ENCODE measurements around the gene SECISBP2L.

SECISBP2L gene

DNA sequence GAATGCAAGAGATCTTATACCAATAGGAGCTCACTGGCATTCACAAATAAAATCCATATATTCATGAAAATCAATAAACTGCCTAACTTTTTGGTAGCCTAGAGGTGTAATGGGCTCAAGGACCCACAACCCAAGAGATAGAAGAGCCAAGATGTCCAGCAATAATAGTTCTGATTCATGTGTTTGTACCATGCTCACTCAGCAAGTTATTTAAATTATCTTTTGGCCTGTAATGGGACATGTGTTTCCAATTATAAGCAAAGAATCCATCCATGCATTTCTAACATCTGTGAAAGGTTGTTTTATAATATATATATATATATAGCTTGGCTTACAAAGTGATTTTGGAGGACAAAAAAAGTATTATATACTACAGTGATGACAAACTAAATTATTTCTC lies 52.9 kb downstream of the SECISBP2L start:
- H3K4me3 ChIP-seq (ENCODE audit: insufficient read length, low read depth), result no peak overlapping the region
- TF ChIP-seq YY1 (IDR thresholded peaks at IDR 0.05; ENCODE audit: insufficient read depth, insufficient read length) (no peak), SUZ12 (IDR thresholded peaks at IDR 0.05; ENCODE audit: extremely low read depth, insufficient read depth, insufficient read length) (no peak), ZNF274 (IDR thresholded peaks at IDR 0.05; ENCODE audit: low read depth, low read length) (no peak)
- peaks cover 2% of the 10 kb centered on the region for H3K4me1 ChIP-seq (ENCODE audit: insufficient read depth, insufficient read length)
- no peak for DNase-seq (ENCODE audit: low read depth, low spot score)
- no peaks in the 10 kb centered on the region for H3K9me3 ChIP-seq (ENCODE audit: insufficient read depth, low read length)
- no peaks in the 10 kb centered on the region for H3K27me3 ChIP-seq (ENCODE audit: insufficient read depth, insufficient read length)
- peaks cover 45% of the 10 kb centered on the region for H3K36me3 ChIP-seq (ENCODE audit: insufficient read depth, insufficient read length, low read length)
- H3K9ac ChIP-seq (ENCODE audit: insufficient read length, low read depth), result no peak overlapping the region

DNA sequence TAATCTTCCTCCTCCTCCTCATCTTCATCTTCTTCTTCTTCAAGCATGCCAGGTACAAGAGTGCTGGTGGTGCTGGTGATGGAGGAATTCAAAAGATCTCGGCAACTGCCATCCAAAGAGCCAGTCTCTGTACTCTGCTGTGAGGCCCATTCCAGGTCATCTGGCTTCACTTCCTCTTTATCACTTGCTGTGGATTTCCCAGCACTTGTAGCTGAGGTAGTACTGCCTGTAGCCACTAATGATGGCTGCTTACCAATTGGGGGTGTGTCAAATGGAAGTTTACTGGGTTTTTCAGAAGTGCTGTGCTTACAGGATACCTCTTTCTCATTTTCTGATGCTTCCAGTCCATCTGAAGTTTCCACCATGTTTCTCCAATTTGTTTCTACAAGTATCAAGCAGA lies 53.7 kb downstream of the SECISBP2L start:
- TF ChIP-seq ZNF274 (IDR thresholded peaks at IDR 0.05; ENCODE audit: low read depth, low read length) (no peak), SUZ12 (IDR thresholded peaks at IDR 0.05; ENCODE audit: extremely low read depth, insufficient read depth, insufficient read length) (no peak), YY1 (IDR thresholded peaks at IDR 0.05; ENCODE audit: insufficient read depth, insufficient read length) (no peak)
- no peak for DNase-seq (ENCODE audit: low read depth, low spot score)
- H3K27me3 ChIP-seq (ENCODE audit: insufficient read depth, insufficient read length), result no peaks in the 10 kb centered on the region
- H3K4me1 ChIP-seq (ENCODE audit: insufficient read depth, insufficient read length), result peaks cover 2% of the 10 kb centered on the region
- H3K9ac ChIP-seq (ENCODE audit: insufficient read length, low read depth), result no peak overlapping the region
- peaks cover 45% of the 10 kb centered on the region for H3K36me3 ChIP-seq (ENCODE audit: insufficient read depth, insufficient read length, low read length)
- H3K9me3 ChIP-seq (ENCODE audit: insufficient read depth, low read length), result no peaks in the 10 kb centered on the region
- H3K4me3 ChIP-seq (ENCODE audit: insufficient read length, low read depth), result no peak overlapping the region

GRCh38 chr15:48992096-48992495 lies 54.1 kb downstream of the SECISBP2L start:
- Histone ChIP-seq H3K27me3 (ENCODE audit: insufficient read depth, insufficient read length) (no peaks in the 10 kb centered on the region), H3K36me3 (ENCODE audit: insufficient read depth, insufficient read length, low read length) (peaks cover 45% of the 10 kb centered on the region), H3K4me3 (ENCODE audit: insufficient read length, low read depth) (no peak overlapping the region), H3K9me3 (ENCODE audit: insufficient read depth, low read length) (no peaks in the 10 kb centered on the region), H3K9ac (ENCODE audit: insufficient read length, low read depth) (no peak overlapping the region), H3K4me1 (ENCODE audit: insufficient read depth, insufficient read length) (peaks cover 2% of the 10 kb centered on the region)
- TF ChIP-seq YY1 (IDR thresholded peaks at IDR 0.05; ENCODE audit: insufficient read depth, insufficient read length) (no peak), ZNF274 (IDR thresholded peaks at IDR 0.05; ENCODE audit: low read depth, low read length) (no peak), SUZ12 (IDR thresholded peaks at IDR 0.05; ENCODE audit: extremely low read depth, insufficient read depth, insufficient read length) (no peak)
- DNase-seq (ENCODE audit: low read depth, low spot score), result no peak

GRCh38 chr15:48989170-48989569 lies 57.1 kb downstream of the SECISBP2L start:
- no peak for TF ChIP-seq ZNF274 (IDR thresholded peaks at IDR 0.05; ENCODE audit: low read depth, low read length)
- no peak for TF ChIP-seq YY1 (IDR thresholded peaks at IDR 0.05; ENCODE audit: insufficient read depth, insufficient read length)
- TF ChIP-seq SUZ12 (IDR thresholded peaks at IDR 0.05; ENCODE audit: extremely low read depth, insufficient read depth, insufficient read length), result no peak
- DNase-seq (ENCODE audit: low read depth, low spot score), result no peak
- H3K36me3 ChIP-seq (ENCODE audit: insufficient read depth, insufficient read length, low read length), result peaks cover 30% of the 10 kb centered on the region

DNA sequence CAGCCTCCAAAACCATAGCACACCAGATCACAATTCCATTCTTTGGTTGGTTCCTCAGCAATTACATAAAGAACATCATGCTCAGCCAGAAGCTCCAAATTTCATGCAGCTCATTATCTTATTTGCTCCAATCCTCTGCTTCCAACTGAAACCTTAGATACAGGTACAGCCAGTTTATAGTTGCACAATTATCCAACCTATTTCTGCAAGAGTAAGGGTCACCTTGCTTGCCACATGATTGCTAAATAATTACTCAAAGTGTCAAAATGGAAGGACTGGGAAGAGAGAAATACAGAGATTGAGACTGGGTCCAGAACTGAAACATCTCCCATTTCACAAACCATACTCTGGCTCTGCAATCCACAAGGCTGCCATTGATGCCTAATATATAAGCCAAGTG lies 59.1 kb downstream of the SECISBP2L start:
- no peaks in the 10 kb centered on the region for H3K4me1 ChIP-seq (ENCODE audit: insufficient read depth, insufficient read length)
- H3K27me3 ChIP-seq (ENCODE audit: insufficient read depth, insufficient read length), result no peaks in the 10 kb centered on the region
- TF ChIP-seq ZNF274 (IDR thresholded peaks at IDR 0.05; ENCODE audit: low read depth, low read length) (no peak), SUZ12 (IDR thresholded peaks at IDR 0.05; ENCODE audit: extremely low read depth, insufficient read depth, insufficient read length) (no peak), YY1 (IDR thresholded peaks at IDR 0.05; ENCODE audit: insufficient read depth, insufficient read length) (no peak)
- no peak overlapping the region for H3K4me3 ChIP-seq (ENCODE audit: insufficient read length, low read depth)
- H3K9ac ChIP-seq (ENCODE audit: insufficient read length, low read depth), result no peak overlapping the region
- no peaks in the 10 kb centered on the region for H3K9me3 ChIP-seq (ENCODE audit: insufficient read depth, low read length)
- DNase-seq (ENCODE audit: low read depth, low spot score), result no peak
- peaks cover 15% of the 10 kb centered on the region for H3K36me3 ChIP-seq (ENCODE audit: insufficient read depth, insufficient read length, low read length)

More at GRCh38 chr15:48989170-48989569, 57.1 kb downstream of the SECISBP2L start:
- H3K27me3 ChIP-seq (ENCODE audit: insufficient read depth, insufficient read length), result no peaks in the 10 kb centered on the region
- no peaks in the 10 kb centered on the region for H3K9me3 ChIP-seq (ENCODE audit: insufficient read depth, low read length)
- no peaks in the 10 kb centered on the region for H3K4me1 ChIP-seq (ENCODE audit: insufficient read depth, insufficient read length)
- H3K9ac ChIP-seq (ENCODE audit: insufficient read length, low read depth), result no peak overlapping the region
- no peak overlapping the region for H3K4me3 ChIP-seq (ENCODE audit: insufficient read length, low read depth)

- Histone ChIP-seq H3K36me3 (ENCODE audit: insufficient read depth, insufficient read length, low read length) (peaks cover 6% of the 10 kb centered on the region), H3K4me1 (ENCODE audit: insufficient read depth, insufficient read length) (no peaks in the 10 kb centered on the region)
- no peak for DNase-seq (ENCODE audit: low read depth, low spot score)
Measured at GRCh38 chr15:48986240-48986639, 60.0 kb downstream of the SECISBP2L start.

GRCh38 chr15:48985516-48985915 lies 60.7 kb downstream of the SECISBP2L start:
- Histone ChIP-seq H3K4me1 (ENCODE audit: insufficient read depth, insufficient read length) (no peaks in the 10 kb centered on the region), H3K36me3 (ENCODE audit: insufficient read depth, insufficient read length, low read length) (peaks cover 1% of the 10 kb centered on the region), H3K9me3 (ENCODE audit: insufficient read depth, low read length) (no peaks in the 10 kb centered on the region), H3K27me3 (ENCODE audit: insufficient read depth, insufficient read length) (no peaks in the 10 kb centered on the region), H3K9ac (ENCODE audit: insufficient read length, low read depth) (no peak overlapping the region), H3K4me3 (ENCODE audit: insufficient read length, low read depth) (no peak overlapping the region)
- no peak for DNase-seq (ENCODE audit: low read depth, low spot score)
- no peak for TF ChIP-seq ZNF274 (IDR thresholded peaks at IDR 0.05; ENCODE audit: low read depth, low read length)
- TF ChIP-seq SUZ12 (IDR thresholded peaks at IDR 0.05; ENCODE audit: extremely low read depth, insufficient read depth, insufficient read length), result no peak
- no peak for TF ChIP-seq YY1 (IDR thresholded peaks at IDR 0.05; ENCODE audit: insufficient read depth, insufficient read length)

More at GRCh38 chr15:48986240-48986639, 60.0 kb downstream of the SECISBP2L start:
- TF ChIP-seq SUZ12 (IDR thresholded peaks at IDR 0.05; ENCODE audit: extremely low read depth, insufficient read depth, insufficient read length) (no peak), ZNF274 (IDR thresholded peaks at IDR 0.05; ENCODE audit: low read depth, low read length) (no peak), YY1 (IDR thresholded peaks at IDR 0.05; ENCODE audit: insufficient read depth, insufficient read length) (no peak)
- Histone ChIP-seq H3K27me3 (ENCODE audit: insufficient read depth, insufficient read length) (no peaks in the 10 kb centered on the region), H3K4me3 (ENCODE audit: insufficient read length, low read depth) (no peak overlapping the region), H3K9me3 (ENCODE audit: insufficient read depth, low read length) (no peaks in the 10 kb centered on the region), H3K9ac (ENCODE audit: insufficient read length, low read depth) (no peak overlapping the region)

Data from NT2/D1 (cell line).